GM10266 (cell line): ENCODE measurements around the gene TMEM190.
"Not testable (repeated sequence)": the region's sequence is repeated elsewhere in the genome, so short reads cannot be mapped to it uniquely, and the experiment has no call there.

Experiments used
- DNase-seq: peaks from one replicate; pipeline ENCODE4 v3.0.0; 2012; ENCODE audit errors: extremely low spot score
- TF ChIP-seq, protein P1 (sequence below): IDR thresholded peaks from 2 replicates; pipeline ENCODE4 v1.5.1; 2012; ENCODE audit warnings: mild to moderate bottlenecking, low read depth; ENCODE audit not compliant: control insufficient read depth, insufficient read depth; ENCODE audit errors: missing control alignments

Gene TMEM190

DNA sequence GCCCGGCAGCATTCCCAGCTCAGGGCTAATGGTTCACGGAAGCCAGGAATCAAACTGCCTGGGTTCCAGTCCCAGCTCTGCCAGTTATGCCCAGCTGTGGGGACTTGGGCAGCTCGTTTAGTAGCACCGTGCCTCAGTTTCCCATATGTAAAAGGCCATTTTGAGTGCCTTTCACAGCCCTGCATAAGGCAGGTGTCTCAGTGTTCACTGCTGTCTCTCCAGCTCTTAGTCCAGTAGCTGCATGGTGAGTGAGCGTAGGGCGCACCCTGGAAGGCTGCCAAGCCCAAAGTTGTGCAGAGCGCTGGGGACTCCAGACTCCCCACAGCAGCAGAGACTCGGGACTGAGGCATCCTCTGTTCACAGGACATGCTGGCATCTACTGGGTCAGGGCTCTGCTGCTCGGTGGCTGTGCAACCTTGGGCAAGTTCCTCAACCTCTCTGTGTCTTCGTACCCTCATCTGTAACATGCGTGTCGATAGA, 14.6 kb downstream of the TMEM190 start:
- TF ChIP-seq, protein P1, sequence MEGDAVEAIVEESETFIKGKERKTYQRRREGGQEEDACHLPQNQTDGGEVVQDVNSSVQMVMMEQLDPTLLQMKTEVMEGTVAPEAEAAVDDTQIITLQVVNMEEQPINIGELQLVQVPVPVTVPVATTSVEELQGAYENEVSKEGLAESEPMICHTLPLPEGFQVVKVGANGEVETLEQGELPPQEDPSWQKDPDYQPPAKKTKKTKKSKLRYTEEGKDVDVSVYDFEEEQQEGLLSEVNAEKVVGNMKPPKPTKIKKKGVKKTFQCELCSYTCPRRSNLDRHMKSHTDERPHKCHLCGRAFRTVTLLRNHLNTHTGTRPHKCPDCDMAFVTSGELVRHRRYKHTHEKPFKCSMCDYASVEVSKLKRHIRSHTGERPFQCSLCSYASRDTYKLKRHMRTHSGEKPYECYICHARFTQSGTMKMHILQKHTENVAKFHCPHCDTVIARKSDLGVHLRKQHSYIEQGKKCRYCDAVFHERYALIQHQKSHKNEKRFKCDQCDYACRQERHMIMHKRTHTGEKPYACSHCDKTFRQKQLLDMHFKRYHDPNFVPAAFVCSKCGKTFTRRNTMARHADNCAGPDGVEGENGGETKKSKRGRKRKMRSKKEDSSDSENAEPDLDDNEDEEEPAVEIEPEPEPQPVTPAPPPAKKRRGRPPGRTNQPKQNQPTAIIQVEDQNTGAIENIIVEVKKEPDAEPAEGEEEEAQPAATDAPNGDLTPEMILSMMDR, result no peak
- no peak for DNase-seq

DNA sequence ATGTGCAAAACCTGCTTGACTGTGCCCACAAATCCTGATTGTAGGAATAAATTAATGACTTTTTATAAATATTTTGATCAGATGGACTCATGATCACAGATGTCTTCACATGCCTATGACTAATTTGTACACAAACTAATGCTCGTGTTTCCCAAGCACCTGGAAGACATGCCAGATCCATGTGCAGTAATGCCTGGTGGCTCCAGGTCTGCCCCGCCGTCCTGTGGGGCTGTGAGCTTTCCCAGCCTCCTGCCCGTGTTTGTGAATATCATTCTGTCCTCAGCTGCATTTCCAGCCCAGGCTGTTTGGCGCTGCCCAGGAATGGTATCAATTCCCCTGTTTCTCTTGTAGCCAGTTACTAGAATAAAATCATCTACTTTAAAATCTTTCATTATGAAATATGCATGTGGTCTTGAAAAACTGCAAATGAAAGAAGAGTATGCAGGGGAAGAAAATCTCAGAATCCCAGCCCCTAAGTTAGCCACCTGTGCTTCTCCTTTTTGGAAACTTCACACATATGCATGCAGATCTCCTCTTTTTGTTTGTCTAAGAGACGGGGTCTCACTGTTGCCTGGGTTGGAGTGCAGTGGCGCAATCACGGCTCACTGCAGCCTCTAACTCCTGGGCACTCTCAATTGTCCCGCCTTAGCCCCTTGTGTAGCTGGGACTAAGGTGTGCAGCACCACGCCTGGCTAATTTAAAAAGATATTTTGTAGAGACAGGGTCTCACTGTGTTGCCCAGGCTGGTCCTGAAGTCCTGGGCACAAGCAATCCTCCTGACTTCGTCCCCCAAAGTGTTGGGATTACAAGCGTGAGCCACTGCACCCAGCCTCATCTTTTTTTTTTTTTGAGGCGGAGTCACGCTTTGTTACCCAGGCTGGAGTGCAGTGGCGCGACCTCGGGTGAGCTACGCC, 15.3 kb downstream of the TMEM190 start:
- TF ChIP-seq, protein P1, result no peak

DNA sequence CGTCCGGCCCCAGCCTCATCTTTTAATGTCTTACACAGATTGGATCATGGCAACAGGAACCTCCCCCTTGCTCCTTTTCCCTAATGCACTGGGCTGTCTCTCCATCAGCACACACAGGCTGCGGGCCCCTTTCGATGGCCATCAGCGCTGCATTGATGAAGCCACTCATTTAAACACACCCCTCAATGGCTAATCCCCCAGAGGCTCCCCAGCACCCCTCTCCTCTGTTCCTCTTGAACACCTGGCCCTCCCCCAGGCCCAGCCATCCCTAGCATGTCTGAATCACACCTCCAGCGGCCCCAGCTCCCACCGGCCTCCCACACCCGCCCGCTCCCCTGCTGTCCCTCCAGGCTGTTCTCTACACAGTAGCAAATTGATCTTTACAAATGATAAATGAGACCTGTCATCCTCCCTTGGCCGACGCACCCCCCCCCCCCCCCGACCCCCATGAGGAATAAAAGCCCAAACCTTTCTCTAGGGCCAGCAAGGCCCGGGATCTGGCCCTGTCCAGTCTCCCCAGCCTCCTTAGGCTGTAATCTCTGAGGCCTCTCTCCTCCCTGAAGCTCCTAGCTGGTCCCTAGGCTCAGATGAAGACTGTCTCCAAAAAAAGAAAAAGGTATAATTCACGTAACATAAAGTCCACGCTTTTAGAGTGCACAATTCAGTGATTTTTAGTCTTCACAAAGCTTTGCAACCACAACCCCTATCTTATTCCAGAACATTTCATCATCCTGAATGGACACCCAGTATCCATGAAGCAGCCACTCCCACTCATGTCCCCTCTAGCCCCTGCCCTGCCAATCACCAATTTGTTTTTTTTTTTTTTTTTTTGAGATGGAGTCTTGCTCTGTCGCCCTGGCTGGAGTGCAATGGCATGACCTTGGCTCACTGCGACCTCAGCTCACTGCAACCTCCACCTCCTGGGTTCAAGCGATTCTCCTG, 16.5 kb downstream of the TMEM190 start:
- DNase-seq, result no peak
- TF ChIP-seq, protein P1, result no peak

More for the DNA sequence above, 15.3 kb downstream of the TMEM190 start:
- DNase-seq, result no peak

DNA sequence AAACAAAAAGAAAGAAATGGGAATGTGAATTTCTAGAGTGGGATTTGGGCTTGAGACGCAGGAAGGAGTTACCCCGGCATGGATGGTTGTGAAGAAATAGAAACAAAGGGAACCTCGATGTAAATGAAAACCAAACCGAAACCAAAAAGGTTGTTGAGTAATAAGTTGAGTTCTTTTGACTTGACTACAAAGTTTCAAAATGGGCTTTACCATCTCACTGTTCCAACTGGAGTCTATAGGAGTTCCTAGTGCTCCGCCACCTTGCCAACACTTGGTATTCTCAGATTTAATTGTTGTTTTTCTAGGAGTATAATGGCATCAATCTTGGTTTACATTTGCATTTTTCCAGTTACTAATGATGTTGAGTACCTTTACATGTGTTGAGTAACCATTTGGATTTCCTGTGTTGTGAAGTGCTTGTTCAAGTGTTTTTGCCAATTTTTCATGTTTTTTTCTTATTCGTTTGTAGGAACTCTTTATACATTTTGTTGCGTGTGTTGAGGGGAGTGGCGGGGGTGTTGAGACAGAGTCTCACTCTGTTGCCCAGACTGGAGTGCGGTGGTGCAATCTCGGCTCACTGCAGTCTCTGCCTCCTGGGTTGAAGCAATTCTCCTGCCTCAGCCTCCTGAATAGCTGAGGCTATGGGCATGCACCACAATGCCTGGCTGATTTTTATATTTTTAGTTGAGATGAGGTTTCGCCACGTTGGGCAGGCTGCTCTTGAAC, 21.7 kb downstream of the TMEM190 start:
- no peak for DNase-seq
- TF ChIP-seq, protein P1, result no peak

DNA sequence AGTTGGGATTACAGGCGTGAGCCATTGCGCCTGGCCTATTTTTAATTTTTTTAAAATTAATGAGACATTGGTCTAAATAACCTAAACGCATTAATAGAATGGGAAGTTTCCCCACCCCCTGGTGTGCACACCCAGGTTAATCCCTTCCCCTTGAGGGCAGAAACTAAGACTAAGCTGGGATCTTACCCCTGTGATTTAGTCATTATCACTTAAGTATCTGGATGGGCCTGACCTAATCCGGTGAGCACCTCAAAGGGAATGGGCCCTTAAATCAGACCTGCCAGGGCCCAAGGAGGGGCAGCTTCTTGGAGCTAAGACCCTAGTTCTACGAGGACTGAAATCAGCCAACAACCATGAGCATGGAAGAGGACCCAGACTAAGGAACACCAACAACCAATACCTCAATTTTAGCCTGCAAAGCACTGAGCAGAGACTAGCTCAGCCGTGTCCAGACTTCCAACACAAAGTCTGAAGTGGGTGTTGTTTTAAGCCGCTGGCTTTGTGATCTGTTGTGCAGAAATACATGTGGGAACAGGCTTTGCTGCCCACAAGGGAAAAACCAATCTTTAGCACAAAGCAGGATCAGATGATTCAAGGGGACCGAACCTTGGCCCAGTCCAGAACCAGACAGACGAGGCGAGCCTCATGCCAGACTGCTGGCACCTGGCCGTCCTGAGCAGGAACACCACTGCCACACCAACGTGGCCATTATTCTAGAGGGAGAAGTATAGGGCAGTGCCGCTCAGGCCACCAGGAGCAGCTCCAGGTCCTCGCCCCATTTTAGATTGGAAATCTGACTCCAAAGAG, 23.9 kb downstream of the TMEM190 start:
- no peak for DNase-seq
- TF ChIP-seq, protein P1, result no peak

DNA sequence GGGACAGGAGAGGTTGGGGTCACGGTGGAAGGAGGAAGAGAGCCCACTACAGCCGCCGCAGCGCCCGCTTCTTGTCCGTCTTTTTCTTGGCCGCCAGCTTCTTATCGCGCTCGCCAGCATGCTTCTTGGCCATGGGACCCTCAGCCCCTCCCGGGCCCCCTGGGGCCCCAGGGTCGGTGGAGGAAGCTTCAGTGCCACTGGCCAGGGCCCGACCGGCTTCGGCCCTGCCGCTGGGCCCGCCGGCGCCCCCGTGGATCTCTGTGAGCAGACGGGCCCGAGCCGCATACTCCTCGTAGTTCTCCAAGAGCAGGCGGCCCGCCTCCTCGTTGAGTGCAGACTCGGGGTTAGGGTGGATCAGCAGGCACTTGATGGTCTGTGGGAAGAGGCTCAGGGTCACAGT, 24.8 kb downstream of the TMEM190 start:
- not testable (repeated sequence) for DNase-seq

DNA sequence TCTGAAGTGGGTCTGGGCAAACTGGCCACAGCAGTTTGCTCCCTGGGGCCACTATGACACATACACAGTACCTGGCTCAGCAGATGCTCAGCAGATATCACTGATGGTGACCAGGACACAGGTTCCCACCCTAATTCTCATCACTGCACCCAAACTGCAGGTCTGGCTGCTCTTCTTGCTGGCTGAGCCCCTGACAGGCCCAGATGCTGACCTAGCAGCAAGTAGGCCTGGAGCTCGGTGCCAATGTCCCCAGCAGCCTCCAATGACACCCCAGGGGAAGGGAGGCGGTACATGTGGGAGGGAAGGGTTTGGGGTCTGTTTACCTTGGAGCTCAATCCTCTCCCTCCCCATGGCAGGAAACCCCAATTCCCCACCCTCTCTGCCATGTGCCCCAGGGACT, 25.9 kb downstream of the TMEM190 start:
- no peak for DNase-seq
- TF ChIP-seq, protein P1, result no peak
